Nephron progenitor cell (in vitro differentiated cells): ENCODE measurements around the gene PISD.

Experiments
- DNase-seq: peaks from one replicate; pipeline ENCODE4 v3.0.0; 2021
- H3K27ac Mint-ChIP-seq: 2 replicates; pipeline ENCODE4 v1.8.0; 2021; ENCODE audit warnings: mild to moderate bottlenecking, moderate library complexity, mixed read lengths
- H3K27me3 Mint-ChIP-seq: 2 replicates; pipeline ENCODE4 v1.8.0; 2021; ENCODE audit warnings: mild to moderate bottlenecking, low read depth, mixed read lengths; ENCODE audit not compliant: poor library complexity
- H3K36me3 Mint-ChIP-seq: 2 replicates; pipeline ENCODE4 v1.8.0; 2021; ENCODE audit warnings: low read depth, mixed read lengths
- H3K4me1 Mint-ChIP-seq: 2 replicates; pipeline ENCODE4 v1.8.0; 2021; ENCODE audit warnings: mixed read lengths
- H3K4me3 Mint-ChIP-seq: 2 replicates; pipeline ENCODE4 v1.8.0; 2021; ENCODE audit warnings: mild to moderate bottlenecking, moderate library complexity, mixed read lengths
- H3K9me3 Mint-ChIP-seq: 2 replicates; pipeline ENCODE4 v1.8.0; 2021; ENCODE audit warnings: mild to moderate bottlenecking, moderate library complexity, mixed read lengths
- TF ChIP-seq, protein P1 (sequence below): fragments of 200-600 bp; sonication (generic); IDR thresholded peaks from 2 replicates; pipeline ENCODE4 v1.5.0; 2021; ENCODE audit warnings: antibody characterized with exemption

The PISD gene

DNA sequence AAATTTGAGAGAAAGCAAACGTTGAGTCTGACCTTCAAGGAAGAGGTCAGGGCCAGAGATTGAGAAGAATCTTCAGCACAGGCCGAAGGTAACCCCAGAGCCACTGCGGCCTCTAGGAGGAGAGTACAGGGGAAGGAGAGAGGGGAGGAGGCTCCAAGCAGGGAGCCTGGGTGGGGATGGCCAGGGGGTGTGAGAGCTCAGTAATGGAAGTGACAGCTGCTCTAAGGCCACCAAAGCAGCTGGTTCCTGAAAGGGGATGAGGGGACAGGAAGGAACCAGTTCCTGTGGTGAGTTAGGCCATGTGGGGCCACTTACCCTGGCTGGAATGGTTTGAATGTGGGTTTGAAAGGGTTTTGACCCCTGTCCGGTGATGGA, 46.1 kb downstream of the PISD start:
- Mint-ChIP-seq H3K36me3 (peaks cover 8% of the 10 kb centered on the region), H3K27me3 (no peaks in the 10 kb centered on the region), H3K9me3 (no peaks in the 10 kb centered on the region), H3K4me1 (peaks cover 32% of the 10 kb centered on the region), H3K4me3 (no peak overlapping the region), H3K27ac (peak overlapping the region; percentile 70)
- no peak for DNase-seq
- TF ChIP-seq, protein P1, sequence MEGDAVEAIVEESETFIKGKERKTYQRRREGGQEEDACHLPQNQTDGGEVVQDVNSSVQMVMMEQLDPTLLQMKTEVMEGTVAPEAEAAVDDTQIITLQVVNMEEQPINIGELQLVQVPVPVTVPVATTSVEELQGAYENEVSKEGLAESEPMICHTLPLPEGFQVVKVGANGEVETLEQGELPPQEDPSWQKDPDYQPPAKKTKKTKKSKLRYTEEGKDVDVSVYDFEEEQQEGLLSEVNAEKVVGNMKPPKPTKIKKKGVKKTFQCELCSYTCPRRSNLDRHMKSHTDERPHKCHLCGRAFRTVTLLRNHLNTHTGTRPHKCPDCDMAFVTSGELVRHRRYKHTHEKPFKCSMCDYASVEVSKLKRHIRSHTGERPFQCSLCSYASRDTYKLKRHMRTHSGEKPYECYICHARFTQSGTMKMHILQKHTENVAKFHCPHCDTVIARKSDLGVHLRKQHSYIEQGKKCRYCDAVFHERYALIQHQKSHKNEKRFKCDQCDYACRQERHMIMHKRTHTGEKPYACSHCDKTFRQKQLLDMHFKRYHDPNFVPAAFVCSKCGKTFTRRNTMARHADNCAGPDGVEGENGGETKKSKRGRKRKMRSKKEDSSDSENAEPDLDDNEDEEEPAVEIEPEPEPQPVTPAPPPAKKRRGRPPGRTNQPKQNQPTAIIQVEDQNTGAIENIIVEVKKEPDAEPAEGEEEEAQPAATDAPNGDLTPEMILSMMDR, result no peak

DNA sequence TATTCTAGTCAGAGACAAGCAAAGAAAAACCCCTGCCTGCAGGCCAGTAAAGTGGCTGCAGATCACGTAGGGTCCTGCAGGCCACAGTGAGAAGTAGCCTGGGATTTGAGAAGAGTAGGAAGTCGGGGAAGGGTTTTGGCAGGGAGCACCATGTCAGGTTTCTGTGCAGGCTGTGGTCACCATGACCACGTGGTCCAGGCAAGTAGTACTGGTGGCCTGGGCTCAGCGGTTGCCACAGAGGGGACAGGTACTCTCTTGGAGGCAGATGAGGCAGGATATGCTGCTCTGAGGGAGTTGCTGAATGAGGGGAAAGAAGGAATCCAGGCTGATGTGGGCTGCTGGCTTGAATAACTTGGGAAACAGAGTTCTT, 46.5 kb downstream of the PISD start:
- TF ChIP-seq, protein P1, result no peak
- Mint-ChIP-seq H3K27me3 (no peaks in the 10 kb centered on the region), H3K4me3 (no peak overlapping the region), H3K27ac (peak overlapping the region; percentile 70), H3K9me3 (no peaks in the 10 kb centered on the region), H3K36me3 (peaks cover 8% of the 10 kb centered on the region), H3K4me1 (peaks cover 32% of the 10 kb centered on the region)
- no peak for DNase-seq

DNA sequence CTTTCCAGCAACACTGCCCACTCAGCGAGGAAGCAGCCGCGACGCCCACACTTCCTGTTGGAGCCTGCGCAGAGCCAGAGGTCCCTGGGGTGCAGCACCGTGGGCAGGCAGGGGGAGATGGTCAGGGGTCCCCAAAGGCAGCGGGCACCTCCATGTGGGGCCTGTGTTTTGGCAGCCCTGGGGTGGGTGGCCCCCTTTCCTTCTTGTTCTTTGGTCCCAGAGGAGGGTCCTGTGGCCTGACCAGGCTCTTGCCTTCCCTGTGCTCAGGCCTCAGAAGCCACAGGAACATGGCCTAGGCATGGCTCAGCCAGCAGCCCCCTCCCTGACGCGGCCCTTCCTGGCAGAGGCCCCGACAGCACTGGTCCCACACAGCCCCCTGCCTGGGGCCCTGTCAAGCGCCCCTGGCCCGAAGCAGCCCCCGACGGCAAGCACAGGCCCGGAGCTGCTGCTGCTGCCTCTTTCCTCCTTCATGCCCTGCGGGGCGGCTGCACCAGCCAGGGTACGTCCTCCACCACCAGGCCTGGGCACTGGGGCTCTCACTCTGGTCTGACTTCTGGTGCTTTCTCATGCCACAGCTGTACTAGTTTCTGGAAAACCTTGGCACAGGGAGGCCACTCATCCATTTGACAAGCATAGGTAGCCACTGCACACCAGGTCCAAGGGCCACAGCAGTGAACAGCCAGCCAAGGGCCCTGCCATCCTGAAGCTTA, 47.1 kb downstream of the PISD start:
- Mint-ChIP-seq H3K27me3 (no peaks in the 10 kb centered on the region), H3K36me3 (peaks cover 8% of the 10 kb centered on the region), H3K9me3 (no peaks in the 10 kb centered on the region), H3K4me3 (no peak overlapping the region), H3K27ac (peak overlapping the region; percentile 97), H3K4me1 (peaks cover 32% of the 10 kb centered on the region)
- no peak for DNase-seq
- TF ChIP-seq, protein P1, result no peak

DNA sequence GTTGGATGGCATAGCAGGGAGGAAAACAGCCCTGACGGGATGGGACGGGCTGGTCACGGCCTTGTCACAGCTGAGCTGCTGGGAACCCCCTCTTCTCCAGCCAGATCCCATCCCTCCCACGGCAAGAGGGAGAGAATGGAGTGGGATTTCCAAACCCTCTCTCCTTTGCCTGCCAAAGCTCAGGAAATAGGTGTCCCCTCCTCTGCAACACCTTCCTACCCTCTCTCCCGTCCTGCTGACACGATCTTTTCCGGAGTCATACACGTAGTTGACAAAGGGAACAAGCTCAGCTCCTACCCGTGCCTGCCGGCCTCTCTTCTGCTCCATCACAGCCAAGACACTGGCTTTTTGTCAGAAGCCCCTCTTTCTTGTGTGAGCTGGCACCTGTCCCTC, 48.1 kb downstream of the PISD start:
- Mint-ChIP-seq H3K27ac (peak overlapping the region; percentile 97), H3K27me3 (no peaks in the 10 kb centered on the region), H3K9me3 (no peaks in the 10 kb centered on the region), H3K36me3 (peaks cover 3% of the 10 kb centered on the region), H3K4me3 (no peak overlapping the region), H3K4me1 (peaks cover 24% of the 10 kb centered on the region)
- TF ChIP-seq, protein P1, result no peak
- DNase-seq, result no peak

DNA sequence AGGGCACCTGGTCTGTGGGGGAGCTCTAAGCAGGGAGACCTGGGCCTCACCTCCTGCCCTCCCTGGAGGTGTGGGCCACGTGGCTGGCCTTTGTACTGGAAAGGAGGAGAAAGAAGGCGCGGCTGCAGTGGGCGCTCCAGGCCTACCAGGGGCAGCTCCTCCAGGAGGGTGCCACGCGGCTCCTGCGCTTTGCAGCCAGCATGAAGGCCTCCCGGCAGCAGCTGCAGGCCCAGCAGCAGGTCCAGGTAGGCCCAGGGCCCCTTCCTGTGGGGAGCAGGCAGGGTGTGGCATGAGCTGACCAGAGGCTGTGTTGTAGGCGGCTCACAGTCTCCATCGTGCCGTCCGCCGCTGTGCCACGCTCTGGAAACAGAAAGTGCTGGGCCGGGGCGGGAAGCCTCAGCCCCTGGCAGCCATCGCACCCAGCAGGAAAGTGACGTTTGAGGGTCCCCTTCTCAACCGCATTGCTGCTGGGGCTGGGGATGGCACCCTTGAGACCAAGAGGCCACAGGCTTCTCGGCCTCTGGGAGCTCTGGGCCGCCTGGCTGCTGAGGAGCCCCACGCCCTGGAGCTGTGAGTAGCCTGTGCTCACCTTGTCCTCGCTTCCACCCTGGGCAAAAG, 48.6 kb downstream of the PISD start:
- no peaks in the 10 kb centered on the region for H3K27me3 Mint-ChIP-seq
- H3K36me3 Mint-ChIP-seq, result no peaks in the 10 kb centered on the region
- TF ChIP-seq, protein P1, result no peak
- peaks cover 21% of the 10 kb centered on the region for H3K4me1 Mint-ChIP-seq
- DNase-seq, result no peak
- no peak overlapping the region for H3K4me3 Mint-ChIP-seq
- peak overlapping the region; percentile 97 for H3K27ac Mint-ChIP-seq
- H3K9me3 Mint-ChIP-seq, result no peaks in the 10 kb centered on the region

DNA sequence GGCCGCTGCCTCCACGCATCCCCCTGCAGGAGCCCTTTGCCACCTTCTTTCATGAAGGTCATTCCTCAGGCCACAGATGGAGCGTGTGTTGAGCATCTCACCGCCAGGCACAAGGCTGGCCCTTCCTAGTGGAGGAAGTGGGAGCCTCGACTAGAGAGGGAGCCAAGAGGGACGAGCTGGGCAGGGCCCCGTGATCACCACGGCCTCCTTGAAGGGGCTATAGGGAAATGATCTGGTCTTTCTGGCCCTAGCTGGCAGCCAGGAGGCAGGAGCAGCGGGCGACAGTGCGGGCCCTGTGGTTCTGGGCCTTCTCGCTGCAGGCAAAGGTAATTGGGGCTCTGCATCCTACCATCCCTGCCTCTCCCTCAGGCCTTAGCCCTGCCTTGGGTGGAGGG, 49.1 kb downstream of the PISD start:
- Mint-ChIP-seq H3K36me3 (no peaks in the 10 kb centered on the region), H3K27ac (no peak overlapping the region), H3K4me3 (no peak overlapping the region), H3K9me3 (no peaks in the 10 kb centered on the region), H3K4me1 (peaks cover 21% of the 10 kb centered on the region), H3K27me3 (no peaks in the 10 kb centered on the region)
- TF ChIP-seq, protein P1, result no peak
- no peak for DNase-seq
